ENCODE measurements around the gene AGFG1. TPM values are rescaled to one million over a fixed set of nuclear protein-coding genes. Genes with fewer than 3 reads are reported as not detected.

The AGFG1 gene
- total RNA-seq, 4 donors from 2014 or later, result 55.1 to 75.6 (median 61.5) TPM

- H3K9me3 ChIP-seq, result no peaks in the 10 kb centered on the region
- intact Hi-C loops (cut with DNase I; ENCODE audit: low total_unique reads), result no loop called here
- H3K27ac ChIP-seq, result no peak overlapping the region
- DNase-seq (no peak), ATAC-seq (no peak)
- H3K4me1 ChIP-seq, result peaks cover 8% of the 10 kb centered on the region in 2 donors
- no peak overlapping the region for H3K4me3 ChIP-seq
- H3K36me3 ChIP-seq, result peaks cover 0 to 7% of the 10 kb centered on the region in 2 donors
- in situ Hi-C loops (cut with MboI; ENCODE audit: low sequenced_read_pairs in 4 of 4), result loop anchor here in 1 of 4 donors (25.0 kb wide), 1 partner anchor 265 kb away; no protein-coding TSS in a partner anchor
- no peaks in the 10 kb centered on the region for H3K27me3 ChIP-seq
- no peak for TF ChIP-seq CTCF (IDR thresholded peaks at IDR 0.05 in 4 of 5, conservative IDR thresholded peaks at IDR 0.05 in 1 of 5)
Measured at GRCh38 chr2:227497158-227497557, 25.2 kb downstream of the AGFG1 start.

- no peak for DNase-seq
- H3K4me3 ChIP-seq, result no peak overlapping the region
- in situ Hi-C loops (cut with MboI; ENCODE audit: low sequenced_read_pairs in 4 of 4) (loop anchor here in 1 of 4 donors (25.0 kb wide), 1 partner anchor 263 kb away; no protein-coding TSS in a partner anchor), intact Hi-C loops (cut with DNase I; ENCODE audit: low total_unique reads) (no loop called here)
- TF ChIP-seq POLR2A (IDR thresholded peaks at IDR 0.05), result no peak
- no peak for TF ChIP-seq CTCF (IDR thresholded peaks at IDR 0.05 in 4 of 5, conservative IDR thresholded peaks at IDR 0.05 in 1 of 5)
- H3K27me3 ChIP-seq, result no peaks in the 10 kb centered on the region
- H3K36me3 ChIP-seq, result peaks cover 0 to under 1% of the 10 kb centered on the region in 2 donors
- peaks cover 24 to 25% of the 10 kb centered on the region in 2 donors for H3K4me1 ChIP-seq
- ATAC-seq, result no peak
- H3K9me3 ChIP-seq, result no peaks in the 10 kb centered on the region
- H3K27ac ChIP-seq, result peak overlapping the region in 2 of 4 donors; percentile 6 to 10
Measured at GRCh38 chr2:227499627-227500300, 27.8 kb downstream of the AGFG1 start.

GRCh38 chr2:227500301-227500630 lies 28.3 kb downstream of the AGFG1 start:
- intact Hi-C loops (cut with DNase I; ENCODE audit: low total_unique reads), result no loop called here
- Histone ChIP-seq H3K27me3 (no peaks in the 10 kb centered on the region), H3K4me3 (no peak overlapping the region), H3K4me1 (peaks cover 29 to 30% of the 10 kb centered on the region in 2 donors), H3K9me3 (no peaks in the 10 kb centered on the region), H3K36me3 (no peaks in the 10 kb centered on the region), H3K27ac (no peak overlapping the region)
- DNase-seq, result no peak
- ATAC-seq, result no peak
- TF ChIP-seq POLR2A (IDR thresholded peaks at IDR 0.05), result no peak
- no peak for TF ChIP-seq CTCF (IDR thresholded peaks at IDR 0.05 in 4 of 5, conservative IDR thresholded peaks at IDR 0.05 in 1 of 5)
- in situ Hi-C loops (cut with MboI; ENCODE audit: low sequenced_read_pairs in 4 of 4), result no loop called here

- TF ChIP-seq CTCF (IDR thresholded peaks at IDR 0.05 in 4 of 5, conservative IDR thresholded peaks at IDR 0.05 in 1 of 5) (no peak), POLR2A (IDR thresholded peaks at IDR 0.05) (no peak)
- Histone ChIP-seq H3K27me3 (no peaks in the 10 kb centered on the region), H3K36me3 (no peaks in the 10 kb centered on the region), H3K4me3 (no peak overlapping the region), H3K27ac (peak overlapping the region; percentile 53 to 82 (median 66)), H3K9me3 (no peaks in the 10 kb centered on the region), H3K4me1 (peaks cover 41 to 53% of the 10 kb centered on the region in 2 donors)
- ATAC-seq (peak; percentile 91 to 99), DNase-seq (peak; percentile 43 to 74)
- intact Hi-C loops (cut with DNase I; ENCODE audit: low total_unique reads), result no loop called here
- in situ Hi-C loops (cut with MboI; ENCODE audit: low sequenced_read_pairs in 4 of 4), result no loop called here
Measured at GRCh38 chr2:227503433-227504406, 31.8 kb downstream of the AGFG1 start.

Data from gastrocnemius medialis (tissue), 4 donors.